IPS-18c (cell line): ENCODE results near the gene HLTF.
"Not testable (repeated sequence)": the region's sequence is repeated elsewhere in the genome, so short reads cannot be mapped to it uniquely, and the experiment has no call there.

Source experiments
- H3K4me3 ChIP-seq: 2 replicates; pipeline ENCODE4 v1.7.0; 2013; ENCODE audit warnings: low read depth, mild to moderate bottlenecking, low read length, moderate library complexity; ENCODE audit not compliant: insufficient read depth
- H3K9me3 ChIP-seq: one replicate; pipeline ENCODE4 v1.6.1; 2013; ENCODE audit warnings: mild to moderate bottlenecking, low read length, moderate library complexity; ENCODE audit not compliant: control insufficient read depth, insufficient read depth

Gene HLTF

GRCh38 chr3:149007567-149008257 is 78.6 kb downstream of the HLTF start:
- no peak overlapping the region for H3K4me3 ChIP-seq
- H3K9me3 ChIP-seq, result no peaks in the 10 kb centered on the region

GRCh38 chr3:149005416-149005815 is 80.9 kb downstream of the HLTF start:
- H3K9me3 ChIP-seq, result no peaks in the 10 kb centered on the region
- no peak overlapping the region for H3K4me3 ChIP-seq

GRCh38 chr3:149004622-149005021 is 81.7 kb downstream of the HLTF start:
- no peak overlapping the region for H3K4me3 ChIP-seq
- no peaks in the 10 kb centered on the region for H3K9me3 ChIP-seq

- no peak overlapping the region for H3K4me3 ChIP-seq
- H3K9me3 ChIP-seq, result no peaks in the 10 kb centered on the region
These were observed 82.6 kb downstream of the HLTF start for GRCh38 chr3:149003653-149004305.

- no peaks in the 10 kb centered on the region for H3K9me3 ChIP-seq
- H3K4me3 ChIP-seq, result no peak overlapping the region
These were observed 84.6 kb downstream of the HLTF start for GRCh38 chr3:149001727-149002126.

GRCh38 chr3:149000206-149000745 is 86.1 kb downstream of the HLTF start:
- Histone ChIP-seq H3K9me3 (no peaks in the 10 kb centered on the region), H3K4me3 (no peak overlapping the region)

GRCh38 chr3:148999806-149000205 is 86.5 kb downstream of the HLTF start:
- H3K9me3 ChIP-seq, result no peaks in the 10 kb centered on the region

GRCh38 chr3:148998715-148999423 is 87.5 kb downstream of the HLTF start:
- Histone ChIP-seq H3K4me3 (no peak overlapping the region), H3K9me3 (no peaks in the 10 kb centered on the region)

More at GRCh38 chr3:148999806-149000205, 86.5 kb downstream of the HLTF start:
- no peak overlapping the region for H3K4me3 ChIP-seq

GRCh38 chr3:148998297-148998696 is 88.0 kb downstream of the HLTF start:
- Histone ChIP-seq H3K9me3 (no peaks in the 10 kb centered on the region), H3K4me3 (no peak overlapping the region)

GRCh38 chr3:148997623-148998022 is 88.7 kb downstream of the HLTF start:
- H3K4me3 ChIP-seq, result no peak overlapping the region

GRCh38 chr3:148992635-148993255 is 93.6 kb downstream of the HLTF start:
- no peaks in the 10 kb centered on the region for H3K9me3 ChIP-seq
- H3K4me3 ChIP-seq, result peak overlapping the region; percentile 77

More at GRCh38 chr3:148997623-148998022, 88.7 kb downstream of the HLTF start:
- no peaks in the 10 kb centered on the region for H3K9me3 ChIP-seq

- Histone ChIP-seq H3K4me3 (peak overlapping the region; percentile 77), H3K9me3 (no peaks in the 10 kb centered on the region)
These were observed 94.2 kb downstream of the HLTF start for GRCh38 chr3:148992027-148992634.

GRCh38 chr3:148991219-148992026 is 94.9 kb downstream of the HLTF start, which contains the start of gene GYG1:
TSS of gene GYG1 (plus strand) at chr3:148991540. CDS start at chr3:148991641, 101 bp downstream.
- Histone ChIP-seq H3K4me3 (peak within 1 kb of the TSS; percentile 77), H3K9me3 (no peaks in the 10 kb centered on the region)

- Histone ChIP-seq H3K9me3 (no peaks in the 10 kb centered on the region), H3K4me3 (no peak overlapping the region)
These were observed 96.1 kb downstream of the HLTF start for GRCh38 chr3:148990236-148990635.

GRCh38 chr3:148987551-148987950 is 98.8 kb downstream of the HLTF start:
- not testable (repeated sequence) for H3K9me3 ChIP-seq, H3K4me3 ChIP-seq

- H3K4me3 ChIP-seq, result no peak overlapping the region
- peaks cover 2% of the 10 kb centered on the region for H3K9me3 ChIP-seq
These were observed 105.1 kb downstream of the HLTF start for GRCh38 chr3:148981273-148981672.
